ENCODE results near the gene QKI. TPM values are rescaled to one million over a fixed set of nuclear protein-coding genes. Genes with fewer than 3 reads are reported as not detected.

The QKI gene
- total and polyA plus RNA-seq, 2 experiments from 2014 or later = 38.0 to 92.5 TPM

- Histone ChIP-seq H3K27me3 (no peaks in the 10 kb centered on the region), H3K27ac (no peak overlapping the region), H3K9me2 (replicated peaks; ENCODE audit: insufficient read depth) (no peaks in the 10 kb centered on the region), H3K4me2 (no peak overlapping the region), H3K36me3 (replicated peaks; ENCODE audit: insufficient read depth, low read depth) (no peaks in the 10 kb centered on the region), H3K9me3 (ENCODE audit: low read depth) (no peaks in the 10 kb centered on the region), H4K20me1 (ENCODE audit: insufficient read depth, poor library complexity, severe bottlenecking) (no peaks in the 10 kb centered on the region), H2AFZ (no peak overlapping the region), H3K79me2 (peaks cover 31% of the 10 kb centered on the region), H3K4me3 (no peak overlapping the region), H3K4me1 (ENCODE audit: insufficient read depth) (no peaks in the 10 kb centered on the region)
- 71% methylated on average over 4 of the region's 4 CpGs for WGBS (ENCODE audit: low lambda C conversion rate, missing lambda C conversion rate)
- peak; percentile 32 for DNase-seq (ENCODE audit: low spot score)
- TF ChIP-seq EZH2phosphoT487 (IDR thresholded peaks at IDR 0.05; ENCODE audit: low read depth, severe bottlenecking, unreplicated experiment) (no peak), CTCF (IDR thresholded peaks at IDR 0.05; ENCODE audit: poor library complexity) (peak; percentile 35)
Measured at GRCh38 chr6:163554663-163555062, 140.1 kb downstream of the QKI start.

- H2AFZ ChIP-seq = no peak overlapping the region
- H3K79me2 ChIP-seq = peaks cover 38% of the 10 kb centered on the region
- no peaks in the 10 kb centered on the region for H3K27me3 ChIP-seq
- H3K4me1 ChIP-seq (ENCODE audit: insufficient read depth) = no peaks in the 10 kb centered on the region
- H3K4me2 ChIP-seq = no peak overlapping the region
- H3K27ac ChIP-seq = no peak overlapping the region
- DNase-seq (ENCODE audit: low spot score) = no peak
- H4K20me1 ChIP-seq (ENCODE audit: insufficient read depth, poor library complexity, severe bottlenecking) = no peaks in the 10 kb centered on the region
- H3K36me3 ChIP-seq (replicated peaks; ENCODE audit: insufficient read depth, low read depth) = no peaks in the 10 kb centered on the region
- no peaks in the 10 kb centered on the region for H3K9me3 ChIP-seq (ENCODE audit: low read depth)
- WGBS (ENCODE audit: low lambda C conversion rate, missing lambda C conversion rate) = 62% methylated on average over 3 of the region's 3 CpGs
- no peaks in the 10 kb centered on the region for H3K9me2 ChIP-seq (replicated peaks; ENCODE audit: insufficient read depth)
- TF ChIP-seq EZH2 (IDR thresholded peaks at IDR 0.05; ENCODE audit: borderline replicate concordance) (no peak), CTCF (IDR thresholded peaks at IDR 0.05; ENCODE audit: poor library complexity) (no peak), EZH2phosphoT487 (IDR thresholded peaks at IDR 0.05; ENCODE audit: low read depth, severe bottlenecking, unreplicated experiment) (no peak)
- no peak overlapping the region for H3K4me3 ChIP-seq
Measured at GRCh38 chr6:163559661-163560060, 145.1 kb downstream of the QKI start.

- TF ChIP-seq EZH2 (IDR thresholded peaks at IDR 0.05; ENCODE audit: borderline replicate concordance) = no peak
- TF ChIP-seq CTCF (IDR thresholded peaks at IDR 0.05; ENCODE audit: poor library complexity) = no peak
- no peak for TF ChIP-seq EZH2phosphoT487 (IDR thresholded peaks at IDR 0.05; ENCODE audit: low read depth, severe bottlenecking, unreplicated experiment)
- Histone ChIP-seq H3K4me1 (ENCODE audit: insufficient read depth) (no peaks in the 10 kb centered on the region), H3K27me3 (no peaks in the 10 kb centered on the region), H3K9me3 (ENCODE audit: low read depth) (no peaks in the 10 kb centered on the region), H3K4me3 (no peak overlapping the region), H4K20me1 (ENCODE audit: insufficient read depth, poor library complexity, severe bottlenecking) (no peaks in the 10 kb centered on the region), H2AFZ (no peak overlapping the region), H3K4me2 (no peak overlapping the region), H3K79me2 (peaks cover 17% of the 10 kb centered on the region), H3K36me3 (replicated peaks; ENCODE audit: insufficient read depth, low read depth) (no peaks in the 10 kb centered on the region), H3K27ac (no peak overlapping the region), H3K9me2 (replicated peaks; ENCODE audit: insufficient read depth) (no peaks in the 10 kb centered on the region)
- WGBS (ENCODE audit: low lambda C conversion rate, missing lambda C conversion rate) = 95% methylated on average over 8 of the region's 8 CpGs
- DNase-seq (ENCODE audit: low spot score) = no peak
Measured at GRCh38 chr6:163563318-163563717, 148.8 kb downstream of the QKI start.

- H4K20me1 ChIP-seq (ENCODE audit: insufficient read depth, poor library complexity, severe bottlenecking) = no peaks in the 10 kb centered on the region
- no peak overlapping the region for H3K27ac ChIP-seq
- H2AFZ ChIP-seq = no peak overlapping the region
- WGBS (ENCODE audit: low lambda C conversion rate, missing lambda C conversion rate) = 85% methylated on average over 3 of the region's 3 CpGs
- H3K4me3 ChIP-seq = no peak overlapping the region
- H3K4me1 ChIP-seq (ENCODE audit: insufficient read depth) = no peaks in the 10 kb centered on the region
- H3K27me3 ChIP-seq = no peaks in the 10 kb centered on the region
- DNase-seq (ENCODE audit: low spot score) = no peak
- no peak for TF ChIP-seq CTCF (IDR thresholded peaks at IDR 0.05; ENCODE audit: poor library complexity)
- no peak for TF ChIP-seq EZH2 (IDR thresholded peaks at IDR 0.05; ENCODE audit: borderline replicate concordance)
- no peak for TF ChIP-seq EZH2phosphoT487 (IDR thresholded peaks at IDR 0.05; ENCODE audit: low read depth, severe bottlenecking, unreplicated experiment)
- H3K4me2 ChIP-seq = no peak overlapping the region
- peaks cover 11% of the 10 kb centered on the region for H3K79me2 ChIP-seq
- H3K9me2 ChIP-seq (replicated peaks; ENCODE audit: insufficient read depth) = no peaks in the 10 kb centered on the region
- H3K36me3 ChIP-seq (replicated peaks; ENCODE audit: insufficient read depth, low read depth) = no peaks in the 10 kb centered on the region
- no peaks in the 10 kb centered on the region for H3K9me3 ChIP-seq (ENCODE audit: low read depth)
Measured at GRCh38 chr6:163564534-163564933, 150.0 kb downstream of the QKI start.

Data from hepatocyte (in vitro differentiated cells).